H1 (cell line): Measurements from ENCODE around the gene GJC2. TPM values are rescaled to one million over a fixed set of nuclear protein-coding genes. Genes with fewer than 3 reads are reported as not detected.

Source experiments
- polyA plus RNA-seq, 7 experiments: library from polyadenylated mRNA; depleted of rRNA in 3 of 7; stranded (reverse) in 5 of 7; unstranded in 2 of 7; fragments of >200 nt in 5 of 7; fragments of 200-250 nt in 2 of 7; gene quantifications; 1 replicate in 5 of 7; 2 replicates in 1 of 7; 4 replicates in 1 of 7; pipeline versions ENCODE4 v1.2.1 to v1.2.3, GENCODE V29; 2011 to 2013; ENCODE audit warnings: missing spikeins in 2 of 7, mixed read lengths in 2 of 7
- small RNA-seq: library from polyadenylated mRNA; stranded (forward); fragments of <200 nt; extraction: miRNeasy Mini kit (QIAGEN cat#:217004); gene quantifications from one replicate; pipeline ENCODE3, GENCODE V24; 2013; ENCODE audit not compliant: insufficient read depth
- total RNA-seq: library from RNA; stranded (reverse); fragmentation: NEBNext Ultra II Directional; extraction: Animal tissue kit (Norgen Biotek cat#: 25700); gene quantifications from 2 replicates; pipeline ENCODE4 v1.2.1, GENCODE V29; 2021

The GJC2 gene
- total and polyA plus RNA-seq, 2 of the 8 experiments (the other 6 are each of a cell fraction or from before 2014, with no cell fraction given), result 0.17 to 0.54 TPM

Small RNA genes within 50 kb of the gene (small RNA-seq; reads per million reads assigned to genes)
- gene AL359510.1, result not detected

Other genes starting within 250 kb of the GJC2 start
- gene WNT9A, start 202.0 kb upstream of the GJC2 start, total RNA-seq, result 0.78 and 1.1 TPM in 2 replicates
- gene WNT9A, start 202.0 kb upstream of the GJC2 start, polyA plus RNA-seq (2011; rRNA removed), result 1.5 and 2.2 TPM in 2 replicates
- gene WNT3A, start 142.9 kb upstream of the GJC2 start, total RNA-seq, result 0.10 and 0.19 TPM in 2 replicates
- 0.08 and 0.13 TPM in 2 replicates for gene WNT3A, start 142.9 kb upstream of the GJC2 start, polyA plus RNA-seq (2011; rRNA removed)
- gene ARF1, start 67.2 kb upstream of the GJC2 start, total RNA-seq, result 265 and 267 TPM in 2 replicates
- 471 and 606 TPM in 2 replicates for gene ARF1, start 67.2 kb upstream of the GJC2 start, polyA plus RNA-seq (2011; rRNA removed)
- 19.9 and 22.5 TPM in 2 replicates for gene C1orf35, start 46.6 kb upstream of the GJC2 start, total RNA-seq
- gene C1orf35, start 46.6 kb upstream of the GJC2 start, polyA plus RNA-seq (2011; rRNA removed), result 18.6 and 28.5 TPM in 2 replicates
- 59.0 and 62.7 TPM in 2 replicates for gene MRPL55, start 40.6 kb upstream of the GJC2 start, total RNA-seq
- gene MRPL55, start 40.6 kb upstream of the GJC2 start, polyA plus RNA-seq (2011; rRNA removed), result 244 and 249 TPM in 2 replicates
- gene GUK1, start 9.7 kb upstream of the GJC2 start, total RNA-seq, result 68.5 TPM in 2 replicates
- gene GUK1, start 9.7 kb upstream of the GJC2 start, polyA plus RNA-seq (2011; rRNA removed), result 182 and 183 TPM in 2 replicates
- gene IBA57, start 15.9 kb downstream of the GJC2 start, total RNA-seq, result 5.9 and 7.8 TPM in 2 replicates
- gene IBA57, start 15.9 kb downstream of the GJC2 start, polyA plus RNA-seq (2011; rRNA removed), result 2.6 and 5.3 TPM in 2 replicates
- gene OBSCN, start 58.1 kb downstream of the GJC2 start, total RNA-seq, result 21.0 and 28.4 TPM in 2 replicates
- gene OBSCN, start 58.1 kb downstream of the GJC2 start, polyA plus RNA-seq (2011; rRNA removed), result 7.5 and 10.1 TPM in 2 replicates